ENCODE measurements around the gene PHF23.

The PHF23 gene

DNA sequence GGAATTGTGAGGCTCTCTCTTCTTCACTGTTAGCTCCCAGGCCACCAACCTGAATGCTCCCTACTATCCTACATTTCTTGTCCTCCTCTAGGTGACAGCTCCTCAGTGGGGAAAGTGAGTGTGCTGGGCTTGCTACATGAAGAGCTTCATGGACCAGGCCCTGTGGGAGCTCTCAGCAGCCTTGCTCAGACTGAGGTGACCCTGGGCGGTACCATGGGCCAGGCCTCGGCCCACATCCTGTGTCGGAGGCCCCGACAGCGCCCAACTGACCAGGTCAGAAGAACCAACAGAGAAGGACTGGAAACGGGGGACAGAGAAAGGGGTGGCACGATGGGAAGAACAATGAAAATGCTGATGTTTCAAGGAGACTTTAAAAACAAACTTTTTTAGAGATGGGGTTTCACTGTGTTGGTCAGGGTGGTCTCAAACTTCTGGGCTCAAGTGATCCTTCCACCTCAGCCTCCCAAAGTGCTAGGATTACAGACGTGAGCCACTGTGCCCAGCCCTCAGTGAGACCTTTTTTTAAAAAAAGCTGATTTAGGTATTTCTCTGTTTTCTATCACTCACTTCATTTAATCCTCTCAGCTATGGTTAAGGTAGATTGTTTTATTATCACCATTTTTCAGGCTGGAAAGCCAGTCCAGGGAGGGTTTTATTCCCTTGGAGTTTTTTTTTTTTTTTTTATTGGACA, 17.7 kb upstream of the PHF23 start:
- TF ChIP-seq, protein P1, sequence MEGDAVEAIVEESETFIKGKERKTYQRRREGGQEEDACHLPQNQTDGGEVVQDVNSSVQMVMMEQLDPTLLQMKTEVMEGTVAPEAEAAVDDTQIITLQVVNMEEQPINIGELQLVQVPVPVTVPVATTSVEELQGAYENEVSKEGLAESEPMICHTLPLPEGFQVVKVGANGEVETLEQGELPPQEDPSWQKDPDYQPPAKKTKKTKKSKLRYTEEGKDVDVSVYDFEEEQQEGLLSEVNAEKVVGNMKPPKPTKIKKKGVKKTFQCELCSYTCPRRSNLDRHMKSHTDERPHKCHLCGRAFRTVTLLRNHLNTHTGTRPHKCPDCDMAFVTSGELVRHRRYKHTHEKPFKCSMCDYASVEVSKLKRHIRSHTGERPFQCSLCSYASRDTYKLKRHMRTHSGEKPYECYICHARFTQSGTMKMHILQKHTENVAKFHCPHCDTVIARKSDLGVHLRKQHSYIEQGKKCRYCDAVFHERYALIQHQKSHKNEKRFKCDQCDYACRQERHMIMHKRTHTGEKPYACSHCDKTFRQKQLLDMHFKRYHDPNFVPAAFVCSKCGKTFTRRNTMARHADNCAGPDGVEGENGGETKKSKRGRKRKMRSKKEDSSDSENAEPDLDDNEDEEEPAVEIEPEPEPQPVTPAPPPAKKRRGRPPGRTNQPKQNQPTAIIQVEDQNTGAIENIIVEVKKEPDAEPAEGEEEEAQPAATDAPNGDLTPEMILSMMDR (IDR thresholded peaks at IDR 0.05): no peak
- TF ChIP-seq ZFX (IDR thresholded peaks at IDR 0.05; ENCODE audit: borderline replicate concordance): no peak
- peak overlapping the region; percentile 99 for H3K27ac ChIP-seq

DNA sequence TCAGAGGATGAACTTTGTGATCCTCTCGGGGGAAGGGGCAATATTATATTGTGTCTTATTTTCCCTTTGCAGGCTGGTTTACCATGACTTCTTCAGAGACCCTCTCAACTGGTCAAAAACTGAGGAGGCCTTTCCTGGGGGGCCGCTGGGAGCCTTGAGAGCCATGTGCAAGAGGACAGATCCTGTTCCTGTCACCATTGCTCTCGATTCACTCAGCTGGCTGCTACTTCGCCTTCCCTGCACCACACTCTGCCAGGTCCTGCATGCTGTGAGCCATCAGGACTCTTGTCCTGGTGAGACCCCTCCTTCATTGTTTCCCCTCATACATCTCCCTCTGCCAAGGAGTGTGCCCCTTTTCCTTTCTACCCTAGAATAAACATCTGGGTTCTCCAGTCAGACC, 15.3 kb upstream of the PHF23 start:
- no peak for TF ChIP-seq ZFX (IDR thresholded peaks at IDR 0.05; ENCODE audit: borderline replicate concordance)
- TF ChIP-seq, protein P1 (IDR thresholded peaks at IDR 0.05): no peak
- H3K27ac ChIP-seq: peak overlapping the region; percentile 99

DNA sequence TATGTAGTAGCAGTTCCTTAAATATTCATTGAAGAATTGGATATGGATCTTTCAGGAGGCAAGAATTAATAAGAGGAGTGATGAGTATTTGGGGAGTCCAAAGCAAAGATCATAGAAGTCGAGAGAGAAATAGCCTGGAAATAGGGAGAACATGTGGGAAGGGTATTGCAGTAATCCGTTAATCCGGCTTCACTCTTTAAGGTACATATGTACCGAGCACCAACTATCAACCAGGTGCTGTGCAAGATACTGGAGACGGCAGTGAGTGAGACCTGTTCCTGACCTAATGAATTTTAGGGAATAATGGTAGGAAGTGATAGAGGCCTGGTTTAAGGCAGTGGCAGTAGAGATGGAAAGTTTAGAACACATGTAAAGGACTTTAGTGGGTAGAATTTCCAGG, 13.8 kb upstream of the PHF23 start:
- peak overlapping the region; percentile 99 for H3K27ac ChIP-seq

DNA sequence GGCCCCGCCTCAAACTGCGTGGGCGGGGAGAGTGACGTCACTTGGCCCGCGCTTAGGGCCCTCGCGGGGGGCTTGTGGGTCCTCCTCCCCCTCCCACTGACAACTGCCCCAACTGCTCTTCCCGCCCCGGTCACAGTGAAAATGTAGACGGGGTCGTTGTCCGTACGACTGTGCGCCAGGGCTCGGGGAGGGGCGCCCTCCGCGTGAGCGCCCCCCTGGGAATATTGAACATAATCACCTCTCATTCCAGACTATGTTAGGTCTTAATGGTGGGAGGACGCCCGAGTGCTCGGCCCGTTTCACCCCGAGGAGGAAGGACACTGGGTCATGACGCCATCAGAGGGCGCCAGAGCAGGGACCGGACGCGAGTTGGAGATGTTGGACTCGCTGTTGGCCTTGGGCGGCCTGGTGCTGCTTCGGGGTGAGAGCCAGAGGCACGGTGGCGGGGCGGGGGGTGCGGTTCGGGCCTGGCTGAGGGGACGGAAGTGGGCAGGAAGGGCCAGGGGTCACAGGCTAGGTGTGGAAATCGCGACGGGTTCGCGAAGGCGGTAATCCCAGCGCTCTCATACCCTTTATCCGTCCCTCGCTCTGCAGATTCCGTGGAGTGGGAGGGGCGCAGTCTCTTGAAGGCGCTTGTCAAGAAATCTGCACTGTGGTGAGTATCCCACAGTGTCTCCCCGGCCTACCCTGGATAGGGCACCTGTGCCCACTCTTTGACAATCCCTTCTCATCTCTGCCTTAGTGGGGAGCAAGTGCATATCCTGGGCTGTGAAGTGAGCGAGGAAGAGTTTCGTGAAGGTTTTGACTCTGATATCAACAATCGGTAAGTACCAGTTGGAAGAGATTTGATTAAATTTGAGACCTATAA, 13.2 kb upstream of the PHF23 start, which contains the start of gene ELP5:
ELP5 (plus strand) TSS at position 40 of the 868 bp plus-strand sequence; CDS start at position 376, 336 bp downstream.
- peak within 1 kb of the TSS; percentile 99 for H3K27ac ChIP-seq
- TF ChIP-seq ZFX (IDR thresholded peaks at IDR 0.05; ENCODE audit: borderline replicate concordance): no peak
- TF ChIP-seq, protein P1 (IDR thresholded peaks at IDR 0.05): peak; percentile 76

More for the DNA sequence above, 13.8 kb upstream of the PHF23 start:
- TF ChIP-seq, protein P1 (IDR thresholded peaks at IDR 0.05): no peak
- TF ChIP-seq ZFX (IDR thresholded peaks at IDR 0.05; ENCODE audit: borderline replicate concordance): no peak

DNA sequence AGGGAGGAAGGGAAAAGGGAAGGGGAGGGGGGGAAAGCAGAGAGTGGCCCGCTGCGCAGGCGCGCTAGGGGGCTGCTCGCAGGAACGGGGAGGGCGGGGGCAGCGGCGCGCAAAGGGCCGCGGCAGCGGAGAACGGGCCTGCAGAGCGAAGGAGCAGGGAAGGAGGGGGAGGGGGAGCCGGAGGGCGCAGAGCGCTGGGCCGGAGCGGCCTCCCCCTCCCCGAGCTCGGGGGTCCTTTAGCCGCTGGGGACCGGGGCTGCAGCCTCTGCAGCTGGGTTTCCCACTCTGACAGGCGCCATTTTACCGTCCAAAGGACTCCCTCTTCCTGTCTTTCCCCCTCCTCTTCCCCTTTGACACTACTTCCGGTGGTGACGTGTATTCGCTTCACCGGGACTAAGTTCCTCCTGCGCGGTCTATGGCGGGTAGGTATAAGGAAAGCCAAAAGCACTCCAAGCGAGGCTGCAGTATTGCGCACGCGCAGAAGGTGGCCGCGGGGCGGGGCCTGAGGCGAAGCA, 12.5 kb upstream of the PHF23 start, which contains the start of gene CTDNEP1:
CTDNEP1 (minus strand) TSS at position 74 of the 515 bp plus-strand sequence. CDS start 438 bp downstream, outside the sequence.
- H3K27ac ChIP-seq: peak within 1 kb of the TSS; percentile 99
- TF ChIP-seq ZFX (IDR thresholded peaks at IDR 0.05; ENCODE audit: borderline replicate concordance): no peak
- TF ChIP-seq, protein P1 (IDR thresholded peaks at IDR 0.05): no peak

DNA sequence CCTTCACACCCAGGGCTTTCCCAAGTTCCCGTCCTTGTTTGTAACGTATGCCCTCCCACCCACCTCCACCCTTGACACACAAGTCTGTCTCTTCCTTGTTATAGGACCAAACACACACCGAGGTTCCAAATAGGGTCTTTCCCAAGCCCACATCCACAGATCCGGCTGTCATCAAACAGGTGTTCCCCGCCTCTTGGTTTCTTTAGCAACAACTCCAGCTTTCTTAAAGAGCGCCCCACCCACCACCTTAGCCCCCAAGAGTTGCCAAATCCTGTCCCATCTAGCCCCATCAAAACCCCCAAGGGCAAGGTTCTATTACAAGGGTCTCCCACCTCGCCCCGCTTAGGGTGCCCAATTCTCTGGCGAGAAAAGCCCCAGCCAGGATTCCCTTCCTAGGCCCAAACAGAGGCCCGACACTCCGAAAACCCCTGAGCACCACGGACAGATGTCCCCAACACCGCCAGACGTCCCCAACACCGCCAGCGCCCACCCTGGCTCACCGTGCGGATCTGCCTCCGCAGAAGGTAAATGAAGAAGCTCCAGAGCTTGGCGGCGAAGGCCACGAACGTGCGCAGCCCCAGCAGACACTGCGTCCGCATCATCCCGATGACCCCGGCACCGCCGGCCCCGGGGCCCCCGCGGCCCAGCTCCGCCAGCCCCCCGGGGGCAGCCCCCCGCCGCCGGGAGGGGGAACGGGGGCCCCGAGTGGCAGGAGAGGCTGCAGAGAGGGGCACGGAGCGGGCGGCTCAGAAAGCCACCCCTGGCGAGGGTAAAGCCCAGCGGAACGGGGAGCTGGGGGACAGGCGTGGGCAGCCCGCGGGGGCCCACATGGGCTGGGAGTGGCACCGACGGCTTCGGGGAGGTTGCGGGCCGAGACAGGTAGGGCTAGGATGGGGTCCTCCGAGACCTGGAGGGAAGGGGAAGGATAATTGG, 11.7 kb upstream of the PHF23 start:
- no peak for TF ChIP-seq ZFX (IDR thresholded peaks at IDR 0.05; ENCODE audit: borderline replicate concordance)
- TF ChIP-seq, protein P1 (IDR thresholded peaks at IDR 0.05): no peak
- peak overlapping the region; percentile 99 for H3K27ac ChIP-seq

Data from 22Rv1 (cell line).